ENCODE results near the gene NPFFR2.
"Not testable (repeated sequence)": the region's sequence is repeated elsewhere in the genome, so short reads cannot be mapped to it uniquely, and the experiment has no call there.

NPFFR2 gene

GRCh38 chr4:72031868-72032608, at the start of gene NPFFR2:
NPFFR2 (plus strand) TSS chr4:72032000; CDS start chr4:72128592, 96,592 bp downstream.
- DNase-seq, result no peak

GRCh38 chr4:71992571-71993312, 39.1 kb upstream of the NPFFR2 start:
- no peak for DNase-seq

DNA sequence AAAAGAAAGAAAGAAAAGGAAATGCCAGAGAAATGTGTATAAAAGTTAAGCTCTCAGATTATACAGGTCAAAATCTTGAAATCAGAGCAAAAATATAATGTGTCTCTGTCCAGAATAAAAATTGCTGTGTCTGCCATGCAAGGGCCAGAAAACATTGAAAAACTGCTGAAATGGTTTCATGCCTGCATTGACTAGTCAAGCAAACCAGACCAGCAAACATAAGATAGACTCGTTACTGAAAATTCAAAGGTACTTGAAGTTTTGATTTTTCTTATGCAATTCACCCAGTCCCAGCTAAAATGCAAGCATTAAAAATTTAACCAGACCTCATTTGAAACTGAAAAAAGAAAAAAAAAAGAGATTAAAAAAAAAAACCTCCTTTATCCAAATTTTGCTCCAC, 37.2 kb upstream of the NPFFR2 start:
- DNase-seq, result no peak

- DNase-seq, result no peak
Measured at GRCh38 chr4:71995297-71995696, 36.5 kb upstream of the NPFFR2 start.

DNA sequence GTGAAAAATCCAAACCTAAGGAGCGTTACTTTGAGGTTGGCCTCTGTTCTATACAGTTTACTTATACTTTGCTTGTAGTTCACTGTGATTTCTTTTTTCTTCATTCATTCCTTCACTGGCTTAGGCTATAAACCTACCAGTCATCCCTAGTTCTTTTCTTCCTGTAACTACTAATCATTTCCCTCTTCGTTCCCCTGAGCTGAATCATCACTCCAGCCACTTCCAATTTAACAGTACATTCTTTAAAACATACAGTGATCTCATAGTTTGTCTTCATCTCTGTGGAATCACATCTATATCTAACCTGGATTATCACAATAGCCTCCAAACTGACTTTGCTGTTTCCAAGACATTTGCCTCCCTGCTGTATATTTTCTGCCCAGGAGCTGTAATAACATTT, 25.2 kb upstream of the NPFFR2 start:
- no peak for DNase-seq

DNA sequence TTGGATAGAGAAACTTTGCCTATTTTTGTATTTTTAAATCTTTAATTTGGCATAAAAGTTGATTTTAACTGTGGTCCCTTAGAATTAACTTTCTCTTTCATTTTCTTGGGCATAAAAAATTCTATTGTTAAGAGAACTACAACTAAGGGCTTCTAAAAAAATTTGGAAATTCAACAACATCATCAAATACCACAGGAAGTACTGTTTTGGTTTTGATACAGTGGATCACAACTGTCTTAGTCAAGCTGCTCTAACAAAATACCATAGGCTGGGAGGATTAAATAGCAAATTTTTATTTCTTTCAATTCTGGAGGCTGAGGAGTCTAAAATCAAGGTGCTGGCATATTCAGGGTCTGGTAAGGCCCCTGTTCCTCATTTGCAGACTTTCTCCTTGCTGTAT, 19.9 kb upstream of the NPFFR2 start:
- DNase-seq, result no peak

DNA sequence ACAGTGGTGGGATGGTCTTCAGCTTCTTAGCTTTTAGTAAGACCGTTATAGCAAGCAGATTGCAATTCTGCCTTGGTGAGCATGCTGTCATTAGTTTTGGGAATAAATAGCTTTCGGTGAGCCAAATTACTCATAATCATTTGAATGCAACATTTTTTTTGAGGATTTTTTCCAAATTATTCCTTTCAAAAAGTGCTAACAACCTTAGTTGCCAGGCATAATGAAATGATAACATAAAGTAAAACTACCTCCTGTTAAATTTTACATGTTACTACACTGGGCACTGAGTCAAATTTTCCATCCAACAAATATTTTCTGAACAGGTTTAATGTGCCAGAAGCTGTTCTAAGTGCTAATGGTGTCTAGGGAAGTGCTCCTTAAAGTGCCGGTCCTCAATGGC, 15.8 kb upstream of the NPFFR2 start:
- no peak for DNase-seq

GRCh38 chr4:72019688-72020087, 12.1 kb upstream of the NPFFR2 start:
- DNase-seq, result no peak

DNA sequence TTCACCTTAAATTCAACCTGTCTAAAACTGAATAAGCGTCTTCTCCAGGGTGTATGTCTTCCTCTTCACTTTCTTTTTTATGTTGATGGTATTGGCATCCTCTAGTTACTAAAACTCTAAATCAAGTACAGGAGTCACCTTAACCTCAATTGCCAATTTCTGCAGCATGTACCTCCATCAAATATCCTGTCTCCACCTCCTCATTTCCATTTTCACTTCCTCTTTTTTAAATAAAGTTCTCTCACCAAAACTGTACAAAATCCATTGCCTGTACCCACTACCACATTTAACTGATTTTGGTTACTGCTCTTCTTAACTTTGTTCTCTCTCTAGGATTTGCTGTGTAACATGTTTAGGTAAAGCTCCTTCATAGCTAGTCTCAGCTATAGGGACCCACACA, 9.2 kb upstream of the NPFFR2 start:
- DNase-seq, result no peak

- DNase-seq, result no peak
Measured at GRCh38 chr4:72055566-72055965, 23.8 kb downstream of the NPFFR2 start.

DNA sequence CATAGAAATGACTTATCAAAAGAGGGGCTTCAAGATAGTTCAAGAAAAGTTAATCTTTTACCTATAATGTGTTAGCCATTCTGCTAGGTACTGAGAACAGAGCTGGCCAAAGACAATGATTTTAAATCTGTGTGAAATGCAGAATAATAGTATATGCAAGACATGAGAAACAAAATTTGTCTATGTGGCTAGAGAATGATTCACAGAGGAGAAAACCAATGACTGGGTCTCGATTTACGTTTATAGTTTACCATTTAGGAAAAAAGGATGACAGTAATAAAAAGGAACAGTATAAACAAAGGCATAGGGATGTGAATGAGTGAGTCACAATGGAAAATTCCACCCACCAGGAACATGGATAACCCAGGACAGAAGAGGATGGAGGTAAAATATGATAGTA, 31.9 kb downstream of the NPFFR2 start:
- no peak for DNase-seq

GRCh38 chr4:72067051-72067450, 35.3 kb downstream of the NPFFR2 start:
- DNase-seq, result no peak

GRCh38 chr4:72073816-72074215, 42.0 kb downstream of the NPFFR2 start:
- DNase-seq, result no peak

- no peak for DNase-seq
Measured at GRCh38 chr4:72076562-72076961, 44.8 kb downstream of the NPFFR2 start.

DNA sequence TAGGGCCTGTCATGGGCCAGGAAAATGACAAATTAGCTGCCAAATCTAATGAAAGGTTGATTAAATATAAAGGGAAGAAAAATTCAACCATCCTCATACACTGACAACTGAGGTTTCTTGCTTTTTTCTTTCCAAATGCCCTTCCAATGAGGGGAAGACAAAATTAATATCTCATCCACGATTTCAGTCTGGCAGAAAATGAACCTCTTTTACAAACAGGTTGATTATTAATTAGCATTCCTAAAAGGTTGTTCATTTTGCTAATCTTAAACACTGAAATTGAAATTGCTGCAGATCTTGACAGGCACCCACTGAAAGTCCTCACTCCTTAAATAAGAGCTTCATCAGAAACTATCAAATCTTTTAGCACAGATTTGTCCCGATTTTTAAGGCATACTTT, 45.5 kb downstream of the NPFFR2 start:
- no peak for DNase-seq

- no peak for DNase-seq
Measured at GRCh38 chr4:72084587-72085011, 52.8 kb downstream of the NPFFR2 start.

- DNase-seq, result not testable (repeated sequence)
Measured at GRCh38 chr4:72090606-72091005, 58.8 kb downstream of the NPFFR2 start.

GRCh38 chr4:72094059-72094797, 62.4 kb downstream of the NPFFR2 start:
- no peak for DNase-seq

GRCh38 chr4:72107456-72107855, 75.7 kb downstream of the NPFFR2 start:
- DNase-seq, result no peak

DNA sequence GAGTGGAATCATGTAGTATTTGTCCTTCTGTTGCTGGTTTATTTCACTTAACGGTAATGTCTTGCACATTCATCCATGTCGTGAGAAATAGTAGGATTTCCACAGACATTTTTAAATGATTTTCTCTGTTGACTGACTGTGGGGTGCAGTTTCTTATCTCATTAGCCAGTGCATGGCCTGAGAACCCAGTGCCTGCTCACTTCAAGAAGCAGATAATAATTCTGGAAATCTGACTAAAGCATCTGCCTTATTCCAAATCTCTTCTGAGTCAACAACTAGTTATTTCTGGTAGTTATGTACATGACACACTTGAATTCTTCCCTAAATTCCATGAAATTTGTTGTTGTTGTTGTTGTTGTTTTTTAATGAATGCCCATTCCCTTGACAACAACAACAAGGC, 77.6 kb downstream of the NPFFR2 start:
- DNase-seq, result no peak

DNA sequence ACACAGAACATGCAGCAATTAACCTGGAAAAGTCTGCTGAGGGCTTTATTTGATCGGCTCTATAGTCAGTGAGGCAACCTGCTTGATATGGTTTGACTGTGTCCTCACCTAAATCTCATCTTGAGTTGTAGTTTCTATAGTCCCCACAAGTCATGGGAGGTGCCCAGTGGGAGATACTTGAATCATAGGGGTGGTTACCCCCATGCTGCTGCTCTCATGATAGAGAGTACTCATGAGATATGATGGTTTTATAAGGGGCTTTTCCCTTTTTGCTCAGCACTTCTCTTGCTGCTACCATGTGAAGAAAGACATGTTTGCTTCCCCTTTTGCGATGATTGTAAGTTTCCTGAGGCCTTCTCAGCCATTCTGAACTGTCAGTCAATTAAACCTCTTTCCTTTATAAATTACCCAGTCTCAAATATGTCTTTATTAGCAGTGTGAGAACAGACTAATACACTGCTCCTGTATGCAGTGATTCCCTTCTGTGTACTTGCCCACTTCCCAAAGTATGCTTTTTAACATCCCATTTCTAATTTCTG, 78.2 kb downstream of the NPFFR2 start:
- no peak for DNase-seq

- no peak for DNase-seq
Measured at GRCh38 chr4:72110886-72111285, 79.1 kb downstream of the NPFFR2 start.

GRCh38 chr4:72111863-72112262, 80.1 kb downstream of the NPFFR2 start:
- no peak for DNase-seq
